Fibroblast of pulmonary artery (primary cell): ENCODE measurements around the gene BLVRB.
A peak's percentile ranks its signal among the peaks of the same experiment; 100 is the strongest.

ENCODE experiments used
- DNase-seq: peaks from one replicate; pipeline ENCODE4 v3.0.0-alpha.2; 2010; ENCODE audit warnings: low read depth
- H3K4me3 ChIP-seq: replicated peaks from 2 replicates; pipeline ENCODE4 v1.5.1; 2011; ENCODE audit warnings: low read depth, mild to moderate bottlenecking, control low read depth, low read length, moderate library complexity
- CTCF ChIP-seq: IDR thresholded peaks from 2 replicates; pipeline ENCODE4 v1.5.1; 2011; ENCODE audit warnings: mild to moderate bottlenecking, control low read depth, low read length, inconsistent platforms; ENCODE audit errors: missing control alignments

Gene BLVRB

GRCh38 chr19:40417643-40417981, 47.9 kb downstream of the BLVRB start:
- H3K4me3 ChIP-seq: no peak overlapping the region
- no peak for TF ChIP-seq CTCF
- no peak for DNase-seq

GRCh38 chr19:40416918-40417642, 48.5 kb downstream of the BLVRB start:
- H3K4me3 ChIP-seq: no peak overlapping the region
- DNase-seq: peak; percentile 20

GRCh38 chr19:40415768-40416167, 49.8 kb downstream of the BLVRB start:
- H3K4me3 ChIP-seq: no peak overlapping the region
- no peak for TF ChIP-seq CTCF
- DNase-seq: no peak

More at GRCh38 chr19:40416918-40417642, 48.5 kb downstream of the BLVRB start:
- TF ChIP-seq CTCF: no peak

DNA sequence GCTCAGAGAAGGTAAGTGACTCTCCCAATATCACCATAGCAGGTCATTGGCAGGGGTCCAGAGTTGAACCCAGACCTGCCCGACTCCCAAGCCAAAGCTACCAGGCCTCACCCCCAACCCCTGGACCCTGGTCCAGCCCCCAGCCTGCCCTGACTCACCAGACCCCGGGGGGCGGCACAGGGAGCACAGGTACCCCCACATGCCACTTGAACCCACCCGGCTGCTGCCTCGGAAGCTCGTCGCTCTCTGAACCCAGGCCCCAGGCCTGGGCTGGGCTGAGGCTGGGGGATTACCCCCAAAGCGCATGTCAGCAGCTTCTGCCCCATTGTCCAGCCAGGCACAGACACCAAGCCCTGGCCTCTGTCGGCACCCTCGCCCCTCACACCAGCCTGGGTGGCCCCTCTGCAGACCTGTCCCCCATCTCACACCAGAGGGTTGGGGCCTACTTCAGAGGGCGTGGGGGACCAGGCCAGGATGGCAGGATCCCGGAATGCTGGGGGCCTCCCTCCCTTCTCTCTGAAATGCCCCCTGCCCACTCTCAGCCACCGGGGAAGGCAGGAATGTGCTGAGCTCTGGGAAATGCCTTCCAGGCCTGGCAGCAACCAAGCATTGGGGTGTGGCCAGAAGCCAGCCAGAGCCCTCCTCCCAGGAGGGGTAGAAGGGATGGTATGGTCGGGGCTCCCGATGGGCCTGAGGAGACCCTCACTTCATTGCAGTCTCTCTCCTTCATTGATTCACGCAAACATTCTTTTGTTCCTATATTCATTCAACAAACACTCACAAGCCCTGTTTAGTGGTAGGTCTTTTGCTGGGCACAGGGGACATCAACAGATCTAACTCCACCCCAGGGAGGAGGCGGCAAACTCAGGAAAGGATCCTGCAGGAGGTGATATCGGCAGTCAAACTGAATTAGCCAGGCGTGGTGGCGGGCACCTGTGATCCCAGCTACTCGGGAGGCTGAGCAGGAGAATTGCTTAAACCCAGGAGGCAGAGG, 50.7 kb downstream of the BLVRB start:
- no peak for DNase-seq
- H3K4me3 ChIP-seq: no peak overlapping the region
- no peak for TF ChIP-seq CTCF

DNA sequence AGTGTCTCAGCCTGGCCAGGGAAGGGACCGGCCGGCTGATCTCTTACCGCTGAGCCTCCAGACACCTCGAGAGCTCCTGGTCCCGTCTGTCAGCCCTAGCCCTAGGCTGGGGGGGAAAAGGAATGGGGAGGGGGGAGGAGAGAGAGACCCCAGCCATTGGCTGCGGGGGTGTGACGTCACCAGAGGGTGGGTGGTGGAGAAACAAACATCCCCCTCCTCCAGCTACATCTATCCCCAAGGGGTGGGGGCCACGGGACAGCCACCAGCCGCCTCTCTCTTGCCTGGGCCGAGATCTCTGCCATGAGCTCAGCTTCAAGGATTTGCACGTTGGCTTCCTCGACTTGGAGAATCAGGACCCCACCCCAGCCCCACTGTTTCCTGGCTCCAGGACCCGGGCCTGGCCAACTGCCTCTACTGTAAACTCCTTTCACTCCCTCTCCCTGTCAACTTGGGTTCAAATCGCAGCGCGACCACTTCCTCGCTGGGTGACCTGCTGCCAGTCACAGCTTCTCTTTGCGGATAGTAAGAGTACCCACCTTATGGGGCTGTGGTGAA, 52.2 kb downstream of the BLVRB start, which contains the start of gene PRX:
Gene PRX, minus strand, starts transcription at position 88 of the 555 bp plus-strand sequence. CDS start 5,446 bp downstream, outside the sequence.
- H3K4me3 ChIP-seq: no peak within 1 kb of the TSS
- TF ChIP-seq CTCF: no peak
- no peak for DNase-seq

GRCh38 chr19:40412866-40413265, 52.7 kb downstream of the BLVRB start:
- TF ChIP-seq CTCF: no peak
- no peak overlapping the region for H3K4me3 ChIP-seq
- no peak for DNase-seq
